Suprapubic skin (tissue), 4 donors: ENCODE results near the gene FLRT3.

Experiments
- EP300 ChIP-seq: sonication (generic); formaldehyde crosslinking; IDR thresholded peaks from one replicate; pipeline ENCODE4 v1.6.1; 2017; ENCODE audit warnings: antibody characterized with exemption
- POLR2A ChIP-seq, 2 donors: fragments of 450-650 bp; IDR thresholded peaks; one replicate each; pipeline ENCODE4 v1.6.1; 2017; ENCODE audit warnings: antibody characterized with exemption in 2 of 2, mild to moderate bottlenecking in 2 of 2, moderate library complexity in 2 of 2
- POLR2AphosphoS5 ChIP-seq, 3 donors: sonication (generic); formaldehyde crosslinking; IDR thresholded peaks; one replicate each; pipeline ENCODE4 v1.6.1; 2017; ENCODE audit warnings: antibody characterized with exemption in 3 of 3
- TF ChIP-seq, protein P1 (sequence below), 2 donors: fragments of 200-600 bp in 1 of 2; fragments of 450-650 bp in 1 of 2; sonication (generic) in 1 of 2; IDR thresholded peaks; one replicate each; pipeline ENCODE4 v1.5.1; 2016 to 2019; ENCODE audit warnings: antibody characterized with exemption in 2 of 2, mild to moderate bottlenecking in 1 of 2, moderate library complexity in 1 of 2

DNA sequence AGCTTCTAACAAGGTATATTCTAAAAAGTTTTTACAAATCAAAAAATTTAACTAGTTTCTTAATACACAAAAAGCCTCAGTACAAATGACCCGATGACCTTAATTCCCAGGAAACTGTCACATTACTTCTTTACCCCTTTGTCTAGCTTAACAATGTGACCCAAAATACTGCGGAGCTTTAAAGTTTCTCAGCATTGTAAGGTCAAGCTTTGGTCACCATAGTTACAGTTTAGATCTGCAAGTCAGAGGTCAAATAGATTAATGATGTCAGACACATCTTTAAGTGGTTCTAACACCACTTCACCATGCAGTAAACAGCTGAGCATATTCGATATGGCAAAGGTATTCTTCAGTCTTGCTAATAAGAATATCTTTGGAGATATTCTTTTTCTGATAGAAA lies 36.8 kb upstream of the FLRT3 start:
- TF ChIP-seq, protein P1, sequence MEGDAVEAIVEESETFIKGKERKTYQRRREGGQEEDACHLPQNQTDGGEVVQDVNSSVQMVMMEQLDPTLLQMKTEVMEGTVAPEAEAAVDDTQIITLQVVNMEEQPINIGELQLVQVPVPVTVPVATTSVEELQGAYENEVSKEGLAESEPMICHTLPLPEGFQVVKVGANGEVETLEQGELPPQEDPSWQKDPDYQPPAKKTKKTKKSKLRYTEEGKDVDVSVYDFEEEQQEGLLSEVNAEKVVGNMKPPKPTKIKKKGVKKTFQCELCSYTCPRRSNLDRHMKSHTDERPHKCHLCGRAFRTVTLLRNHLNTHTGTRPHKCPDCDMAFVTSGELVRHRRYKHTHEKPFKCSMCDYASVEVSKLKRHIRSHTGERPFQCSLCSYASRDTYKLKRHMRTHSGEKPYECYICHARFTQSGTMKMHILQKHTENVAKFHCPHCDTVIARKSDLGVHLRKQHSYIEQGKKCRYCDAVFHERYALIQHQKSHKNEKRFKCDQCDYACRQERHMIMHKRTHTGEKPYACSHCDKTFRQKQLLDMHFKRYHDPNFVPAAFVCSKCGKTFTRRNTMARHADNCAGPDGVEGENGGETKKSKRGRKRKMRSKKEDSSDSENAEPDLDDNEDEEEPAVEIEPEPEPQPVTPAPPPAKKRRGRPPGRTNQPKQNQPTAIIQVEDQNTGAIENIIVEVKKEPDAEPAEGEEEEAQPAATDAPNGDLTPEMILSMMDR (IDR thresholded peaks at IDR 0.05) = no peak
- TF ChIP-seq POLR2AphosphoS5 (IDR thresholded peaks at IDR 0.05) (no peak), POLR2A (IDR thresholded peaks at IDR 0.05) (no peak), EP300 (no peak)
